K562 (cell line): ENCODE results near the gene SERTAD3.

Source experiments
- CBX2 ChIP-seq: fragments of 200-600 bp; sonication (generic); IDR thresholded peaks from one replicate; pipeline ENCODE4 v1.6.1; 2012; ENCODE audit warnings: mild to moderate bottlenecking, low read length, inconsistent platforms; ENCODE audit not compliant: insufficient read depth, poor library complexity, severe bottlenecking
- EZH2 ChIP-seq: IDR thresholded peaks from 2 replicates; pipeline ENCODE4 v1.6.1; 2012; ENCODE audit warnings: low read depth, mild to moderate bottlenecking, inconsistent platforms, low read length, borderline replicate concordance
- HDAC6 ChIP-seq: IDR thresholded peaks from 2 replicates; pipeline ENCODE4 v1.6.1; 2012; ENCODE audit warnings: low read depth, mild to moderate bottlenecking, control low read depth, inconsistent platforms, low read length, moderate library complexity
- NCOR1 ChIP-seq: fragments of 450-650 bp; IDR thresholded peaks from 2 replicates; pipeline ENCODE4 v1.6.1; 2016; ENCODE audit warnings: mild to moderate bottlenecking, moderate library complexity
- PPARD ChIP-seq: fragments of 250-450 bp; sonication (Bioruptor Pico); IDR thresholded peaks from 2 replicates; pipeline ENCODE4 v1.8.0; 2022; ENCODE audit warnings: inconsistent platforms, mild to moderate bottlenecking, moderate library complexity
- ZBTB33 ChIP-seq: sonication (generic); formaldehyde crosslinking; IDR thresholded peaks from 2 replicates; pipeline ENCODE4 v1.8.1; 2023; ENCODE audit warnings: mild to moderate bottlenecking, missing genetic modification reagents
- ZBTB8A ChIP-seq: fragments of 450-650 bp; IDR thresholded peaks from 2 replicates; pipeline ENCODE4 v1.6.1; 2018; ENCODE audit warnings: mild to moderate bottlenecking, moderate library complexity; ENCODE audit not compliant: partially characterized antibody
- ZEB2 ChIP-seq: fragments of 450-650 bp; IDR thresholded peaks from 2 replicates; pipeline ENCODE4 v1.6.1; 2016
- ZNF274 ChIP-seq: IDR thresholded peaks from 2 replicates; pipeline ENCODE4 v1.6.1; 2011; ENCODE audit warnings: low read depth, mild to moderate bottlenecking, low read length, moderate library complexity, borderline replicate concordance
- ZNF318 ChIP-seq, 2 experiments: fragments of 450-650 bp; IDR thresholded peaks; 2 replicates each; pipeline ENCODE4 v1.6.1; 2016; ENCODE audit warnings: mild to moderate bottlenecking in 2 of 2, borderline replicate concordance in 1 of 2, low read depth in 1 of 2, moderate library complexity in 1 of 2
- TF ChIP-seq, protein P1 (sequence below): sonication (generic); formaldehyde crosslinking; IDR thresholded peaks from 2 replicates; pipeline ENCODE4 v1.8.0; 2022; ENCODE audit warnings: missing genetic modification reagents, mild to moderate bottlenecking, moderate library complexity, borderline replicate concordance
- TF ChIP-seq, protein P2 (sequence below), 3 experiments: IDR thresholded peaks in 2 of 3; conservative IDR thresholded peaks in 1 of 3; 2 replicates each; pipeline ENCODE4 v1.5.1; 2011 to 2012; ENCODE audit warnings: low read length in 3 of 3, mild to moderate bottlenecking in 3 of 3, control low read depth in 2 of 3, improper control_type of control experiment in 1 of 3, inconsistent platforms in 1 of 3, low read depth in 1 of 3, mixed read lengths in 1 of 3, moderate library complexity in 1 of 3; ENCODE audit not compliant: insufficient read depth in 2 of 3
- TF ChIP-seq, protein P3 (sequence below): fragments of 250-450 bp; sonication (Bioruptor Pico); IDR thresholded peaks from 2 replicates; pipeline ENCODE4 v1.4.0; 2020; ENCODE audit warnings: mild to moderate bottlenecking, moderate library complexity

- TF ChIP-seq NCOR1 (no peak; the same call in 1 of the 2 replicates), CBX2 (no peak), PPARD (CRISPR knock-in tag) (no peak), ZEB2 (no peak), EZH2 (no peak), ZNF318 (IDR thresholded peaks at IDR 0.05; ENCODE audit: borderline replicate concordance in 1 of 2, low read depth in 1 of 2) (no peak), HDAC6 (no peak), ZBTB33 (CRISPR knock-in tag) (no peak), ZNF274 (no peak), ZBTB8A (no peak)
- TF ChIP-seq, protein P1, sequence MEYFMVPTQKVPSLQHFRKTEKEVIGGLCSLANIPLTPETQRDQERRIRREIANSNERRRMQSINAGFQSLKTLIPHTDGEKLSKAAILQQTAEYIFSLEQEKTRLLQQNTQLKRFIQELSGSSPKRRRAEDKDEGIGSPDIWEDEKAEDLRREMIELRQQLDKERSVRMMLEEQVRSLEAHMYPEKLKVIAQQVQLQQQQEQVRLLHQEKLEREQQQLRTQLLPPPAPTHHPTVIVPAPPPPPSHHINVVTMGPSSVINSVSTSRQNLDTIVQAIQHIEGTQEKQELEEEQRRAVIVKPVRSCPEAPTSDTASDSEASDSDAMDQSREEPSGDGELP (CRISPR knock-in tag) = peak; percentile 49; the same call in 1 of the 2 replicates
- TF ChIP-seq, protein P2, sequence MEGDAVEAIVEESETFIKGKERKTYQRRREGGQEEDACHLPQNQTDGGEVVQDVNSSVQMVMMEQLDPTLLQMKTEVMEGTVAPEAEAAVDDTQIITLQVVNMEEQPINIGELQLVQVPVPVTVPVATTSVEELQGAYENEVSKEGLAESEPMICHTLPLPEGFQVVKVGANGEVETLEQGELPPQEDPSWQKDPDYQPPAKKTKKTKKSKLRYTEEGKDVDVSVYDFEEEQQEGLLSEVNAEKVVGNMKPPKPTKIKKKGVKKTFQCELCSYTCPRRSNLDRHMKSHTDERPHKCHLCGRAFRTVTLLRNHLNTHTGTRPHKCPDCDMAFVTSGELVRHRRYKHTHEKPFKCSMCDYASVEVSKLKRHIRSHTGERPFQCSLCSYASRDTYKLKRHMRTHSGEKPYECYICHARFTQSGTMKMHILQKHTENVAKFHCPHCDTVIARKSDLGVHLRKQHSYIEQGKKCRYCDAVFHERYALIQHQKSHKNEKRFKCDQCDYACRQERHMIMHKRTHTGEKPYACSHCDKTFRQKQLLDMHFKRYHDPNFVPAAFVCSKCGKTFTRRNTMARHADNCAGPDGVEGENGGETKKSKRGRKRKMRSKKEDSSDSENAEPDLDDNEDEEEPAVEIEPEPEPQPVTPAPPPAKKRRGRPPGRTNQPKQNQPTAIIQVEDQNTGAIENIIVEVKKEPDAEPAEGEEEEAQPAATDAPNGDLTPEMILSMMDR (IDR thresholded peaks at IDR 0.05 in 2 of 3, conservative IDR thresholded peaks at IDR 0.05 in 1 of 3; ENCODE audit: insufficient read depth in 2 of 3, low read depth in 1 of 3, low read length in 3 of 3) = no peak
- TF ChIP-seq, protein P3, sequence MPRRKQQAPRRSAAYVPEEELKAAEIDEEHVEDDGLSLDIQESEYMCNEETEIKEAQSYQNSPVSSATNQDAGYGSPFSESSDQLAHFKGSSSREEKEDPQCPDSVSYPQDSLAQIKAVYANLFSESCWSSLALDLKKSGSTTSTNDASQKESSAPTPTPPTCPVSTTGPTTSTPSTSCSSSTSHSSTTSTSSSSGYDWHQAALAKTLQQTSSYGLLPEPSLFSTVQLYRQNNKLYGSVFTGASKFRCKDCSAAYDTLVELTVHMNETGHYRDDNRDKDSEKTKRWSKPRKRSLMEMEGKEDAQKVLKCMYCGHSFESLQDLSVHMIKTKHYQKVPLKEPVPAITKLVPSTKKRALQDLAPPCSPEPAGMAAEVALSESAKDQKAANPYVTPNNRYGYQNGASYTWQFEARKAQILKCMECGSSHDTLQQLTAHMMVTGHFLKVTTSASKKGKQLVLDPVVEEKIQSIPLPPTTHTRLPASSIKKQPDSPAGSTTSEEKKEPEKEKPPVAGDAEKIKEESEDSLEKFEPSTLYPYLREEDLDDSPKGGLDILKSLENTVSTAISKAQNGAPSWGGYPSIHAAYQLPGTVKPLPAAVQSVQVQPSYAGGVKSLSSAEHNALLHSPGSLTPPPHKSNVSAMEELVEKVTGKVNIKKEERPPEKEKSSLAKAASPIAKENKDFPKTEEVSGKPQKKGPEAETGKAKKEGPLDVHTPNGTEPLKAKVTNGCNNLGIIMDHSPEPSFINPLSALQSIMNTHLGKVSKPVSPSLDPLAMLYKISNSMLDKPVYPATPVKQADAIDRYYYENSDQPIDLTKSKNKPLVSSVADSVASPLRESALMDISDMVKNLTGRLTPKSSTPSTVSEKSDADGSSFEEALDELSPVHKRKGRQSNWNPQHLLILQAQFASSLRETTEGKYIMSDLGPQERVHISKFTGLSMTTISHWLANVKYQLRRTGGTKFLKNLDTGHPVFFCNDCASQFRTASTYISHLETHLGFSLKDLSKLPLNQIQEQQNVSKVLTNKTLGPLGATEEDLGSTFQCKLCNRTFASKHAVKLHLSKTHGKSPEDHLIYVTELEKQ (CRISPR knock-in tag) = no peak
These were observed 36.2 kb downstream of the SERTAD3 start for GRCh38 chr19:40407714-40408597.
